Kidney (tissue), 14 donors: ENCODE data around the gene ASB3. TPM values are rescaled to one million over a fixed set of nuclear protein-coding genes. Genes with fewer than 3 reads are reported as not detected.

Source experiments
- DNase-seq, 5 donors: peaks; one replicate each; pipeline ENCODE4 v3.0.0-alpha.2; 2013 to 2020
- FAIRE-seq: peaks from 2 replicates; lab custom pipeline; 2012; peaks lifted over from hg19 to GRCh38; lab: Jason Lieb, UNC
- H3K27ac ChIP-seq, 2 donors: one replicate each; pipeline ENCODE4 v1.7.0; 2013; ENCODE audit warnings: low read depth in 2 of 2, low read length in 2 of 2, inconsistent platforms in 1 of 2
- H3K27me3 ChIP-seq: one replicate; pipeline ENCODE4 v1.7.1; 2013; ENCODE audit warnings: low read length, inconsistent platforms; ENCODE audit not compliant: control insufficient read depth, insufficient read depth
- H3K36me3 ChIP-seq, 3 donors: one replicate each; pipeline versions ENCODE4 v1.7.0 to v1.7.1; 2013; ENCODE audit warnings: low read length in 3 of 3, control low read depth in 1 of 3, inconsistent platforms in 1 of 3; ENCODE audit not compliant: insufficient read depth in 3 of 3, control insufficient read depth in 2 of 3
- H3K4me1 ChIP-seq, 3 donors: one replicate each; pipeline versions ENCODE4 v1.7.0 to v1.7.1; 2013; ENCODE audit warnings: low read length in 3 of 3, inconsistent platforms in 1 of 3, low read depth in 1 of 3; ENCODE audit not compliant: control insufficient read depth in 2 of 3, insufficient read depth in 2 of 3
- H3K4me3 ChIP-seq, 3 donors: one replicate each; pipeline versions ENCODE4 v1.7.0 to v1.8.1; 2013; ENCODE audit warnings: low read length in 3 of 3, control low read depth in 1 of 3, inconsistent platforms in 1 of 3
- H3K9ac ChIP-seq, 3 donors: one replicate each; pipeline versions ENCODE4 v1.7.0 to v1.7.1; 2013; ENCODE audit warnings: low read length in 3 of 3, control low read depth in 1 of 3, inconsistent platforms in 1 of 3
- H3K9me3 ChIP-seq, 3 donors: one replicate each; pipeline versions ENCODE4 v1.7.0 to v1.7.1; 2013; ENCODE audit warnings: low read length in 3 of 3, control low read depth in 1 of 3, inconsistent platforms in 1 of 3; ENCODE audit not compliant: control insufficient read depth in 2 of 3, insufficient read depth in 1 of 3
- CTCF ChIP-seq: IDR thresholded peaks from 3 replicates; pipeline ENCODE4 v1.5.1; 2012; ENCODE audit warnings: mild to moderate bottlenecking, moderate library complexity, borderline replicate concordance; ENCODE audit not compliant: insufficient read depth; ENCODE audit errors: extremely low read depth
- intact Hi-C: fragments of 100-400 bp; cut with DNase I; formaldehyde crosslinking; loops from one replicate; pipeline ENCODE4 v1.11.1; 2022
- polyA plus RNA-seq: library from polyadenylated mRNA; stranded (reverse); fragments of 350-450 nt; fragmentation: Illumina TruSeq; extraction: RNeasy Lipid Tissue Mini Kit (QIAGEN cat#74804); gene quantifications from one replicate; pipeline ENCODE4 v1.2.3, GENCODE V29; 2014; ENCODE audit warnings: low read depth, low replicate concordance; ENCODE audit not compliant: insufficient read depth
- total RNA-seq: library from RNA; stranded (reverse); fragmentation: NEBNext Ultra II Directional; extraction: Animal tissue kit (Norgen Biotek cat#: 25700); gene quantifications from one replicate; pipeline ENCODE4 v1.2.1, GENCODE V29; 2021
- donor health status: control.
- donor health status: control.
- donor health status: control.
- donor health status: control.
- donor health status: control.
- donor health status: DM: yes; HTN: yes; CAD: no.
- donor health status: Normal renal cell carcinoma (clear cell type).

ASB3 gene
- total and polyA plus RNA-seq, 2 donors from 2014 or later: 8.0 to 20.1 TPM

- Histone ChIP-seq H3K9me3 (peaks cover 0 to 7% (median 0%) of the 10 kb centered on the region in 3 donors), H3K27me3 (no peaks in the 10 kb centered on the region), H3K36me3 (peaks cover 0 to 2% (median 0%) of the 10 kb centered on the region in 3 donors), H3K4me1 (no peaks in the 10 kb centered on the region), H3K9ac (no peak overlapping the region), H3K4me3 (no peak overlapping the region), H3K27ac (no peak overlapping the region)
- TF ChIP-seq CTCF: no peak
- intact Hi-C loops: no loop called here
- FAIRE-seq: no peak
- DNase-seq: no peak
Observed at GRCh38 chr2:53828331-53828730, 41.6 kb upstream of the ASB3 start.

- H3K4me3 ChIP-seq: no peak overlapping the region
- H3K27me3 ChIP-seq: no peaks in the 10 kb centered on the region
- no peak for TF ChIP-seq CTCF
- H3K9ac ChIP-seq: no peak overlapping the region
- intact Hi-C loops: no loop called here
- H3K27ac ChIP-seq: no peak overlapping the region
- no peak for FAIRE-seq
- no peak for DNase-seq
- H3K36me3 ChIP-seq: peaks cover 0 to 2% (median 0%) of the 10 kb centered on the region in 3 donors
- H3K9me3 ChIP-seq: peaks cover 0 to 7% (median 0%) of the 10 kb centered on the region in 3 donors
- H3K4me1 ChIP-seq: no peaks in the 10 kb centered on the region
Observed at GRCh38 chr2:53827398-53828175, 40.8 kb upstream of the ASB3 start.

- intact Hi-C loops: no loop called here
- no peak overlapping the region for H3K4me3 ChIP-seq
- DNase-seq: no peak
- peaks cover 0 to 2% (median 0%) of the 10 kb centered on the region in 3 donors for H3K36me3 ChIP-seq
- H3K9me3 ChIP-seq: peaks cover 0 to 7% (median 0%) of the 10 kb centered on the region in 3 donors
- no peak overlapping the region for H3K9ac ChIP-seq
- no peaks in the 10 kb centered on the region for H3K4me1 ChIP-seq
- TF ChIP-seq CTCF: no peak
- no peak for FAIRE-seq
- H3K27me3 ChIP-seq: no peaks in the 10 kb centered on the region
- H3K27ac ChIP-seq: no peak overlapping the region
Observed at GRCh38 chr2:53826587-53827397, 40.0 kb upstream of the ASB3 start.
